GM18951 (cell line): ENCODE data around the gene R3HCC1L.

Experiments used
- POLR2A ChIP-seq: IDR thresholded peaks from 4 replicates; pipeline ENCODE4 v1.6.1; 2011; ENCODE audit warnings: mild to moderate bottlenecking; ENCODE audit not compliant: insufficient read length, insufficient read depth; ENCODE audit errors: extremely low read depth
- in situ Hi-C: fragments of 300-500 bp; cut with MboI; formaldehyde crosslinking; loops from one replicate; pipeline ENCODE4 v1.12.0; 2022; ENCODE audit warnings: low sequenced_read_pairs, mixed read lengths, inconsistent platforms; ENCODE audit not compliant: unreplicated experiment

Gene R3HCC1L

GRCh38 chr10:98258683-98259454 is 124.4 kb downstream of the R3HCC1L start:
- no peak for TF ChIP-seq POLR2A
- in situ Hi-C loops, result no loop called here

GRCh38 chr10:98259606-98260315 is 125.3 kb downstream of the R3HCC1L start:
- in situ Hi-C loops, result no loop called here

GRCh38 chr10:98260350-98260749 is 125.9 kb downstream of the R3HCC1L start:
- TF ChIP-seq POLR2A, result no peak
- in situ Hi-C loops, result no loop called here

More at GRCh38 chr10:98259606-98260315, 125.3 kb downstream of the R3HCC1L start:
- TF ChIP-seq POLR2A, result no peak

GRCh38 chr10:98260752-98261151 is 126.3 kb downstream of the R3HCC1L start:
- no peak for TF ChIP-seq POLR2A

GRCh38 chr10:98261436-98262277 is 127.2 kb downstream of the R3HCC1L start:
- TF ChIP-seq POLR2A, result no peak
- in situ Hi-C loops, result no loop called here

More at GRCh38 chr10:98260752-98261151, 126.3 kb downstream of the R3HCC1L start:
- in situ Hi-C loops, result no loop called here

GRCh38 chr10:98262571-98262970 is 128.1 kb downstream of the R3HCC1L start:
- in situ Hi-C loops, result no loop called here
- no peak for TF ChIP-seq POLR2A

- in situ Hi-C loops, result no loop called here
- no peak for TF ChIP-seq POLR2A
Observed at GRCh38 chr10:98263088-98263487, 128.6 kb downstream of the R3HCC1L start.

- in situ Hi-C loops, result no loop called here
- TF ChIP-seq POLR2A, result no peak
Observed at GRCh38 chr10:98264378-98265065, 130.1 kb downstream of the R3HCC1L start.

GRCh38 chr10:98265403-98266378 is 131.2 kb downstream of the R3HCC1L start:
- no peak for TF ChIP-seq POLR2A
- in situ Hi-C loops, result no loop called here

GRCh38 chr10:98266647-98267046 is 132.2 kb downstream of the R3HCC1L start:
- in situ Hi-C loops, result no loop called here
- TF ChIP-seq POLR2A, result no peak

- in situ Hi-C loops, result no loop called here
- TF ChIP-seq POLR2A, result no peak
Observed at GRCh38 chr10:98267069-98267893, 132.8 kb downstream of the R3HCC1L start.
